Measurements from ENCODE around the gene CDH23. TPM values are rescaled to one million over a fixed set of nuclear protein-coding genes. Genes with fewer than 3 reads are reported as not detected.

CDH23 gene
- total RNA-seq, 1 donor from 2014 or later = 5.4 TPM

GRCh38 chr10:71471006-71471405, 74.3 kb downstream of the CDH23 start:
- ATAC-seq = no peak
- DNase-seq = no peak
- intact Hi-C loops (cut with micrococcal nuclease) = no loop called here

GRCh38 chr10:71471957-71472365, 75.2 kb downstream of the CDH23 start:
- DNase-seq = no peak
- ATAC-seq = no peak
- intact Hi-C loops (cut with micrococcal nuclease) = no loop called here

GRCh38 chr10:71472466-71472865, 75.7 kb downstream of the CDH23 start:
- no peak for ATAC-seq
- intact Hi-C loops (cut with micrococcal nuclease) = no loop called here

GRCh38 chr10:71472912-71473311, 76.2 kb downstream of the CDH23 start:
- no peak for ATAC-seq
- DNase-seq = no peak
- intact Hi-C loops (cut with micrococcal nuclease) = no loop called here

More at GRCh38 chr10:71472466-71472865, 75.7 kb downstream of the CDH23 start:
- no peak for DNase-seq

GRCh38 chr10:71473671-71474599, 77.2 kb downstream of the CDH23 start:
- ATAC-seq = peak; percentile 80
- peak; percentile 80 for DNase-seq
- intact Hi-C loops (cut with micrococcal nuclease) = no loop called here

- ATAC-seq (no peak), DNase-seq (no peak)
- intact Hi-C loops (cut with micrococcal nuclease) = no loop called here
Measured at GRCh38 chr10:71474702-71475242, 78.1 kb downstream of the CDH23 start.

GRCh38 chr10:71475243-71475871, 78.6 kb downstream of the CDH23 start:
- DNase-seq (peak; percentile 50), ATAC-seq (peak; percentile 55)
- intact Hi-C loops (cut with micrococcal nuclease) = no loop called here

- intact Hi-C loops (cut with micrococcal nuclease) = no loop called here
- DNase-seq = peak; percentile 74
- ATAC-seq = peak; percentile 83
Measured at GRCh38 chr10:71476228-71477011, 79.7 kb downstream of the CDH23 start.

GRCh38 chr10:71478173-71478572, 81.5 kb downstream of the CDH23 start:
- no peak for DNase-seq
- intact Hi-C loops (cut with micrococcal nuclease) = no loop called here
- ATAC-seq = no peak

GRCh38 chr10:71478813-71479365, 82.2 kb downstream of the CDH23 start:
- intact Hi-C loops (cut with micrococcal nuclease) = no loop called here
- ATAC-seq = no peak
- DNase-seq = no peak

- DNase-seq = no peak
- intact Hi-C loops (cut with micrococcal nuclease) = no loop called here
- no peak for ATAC-seq
Measured at GRCh38 chr10:71479831-71480230, 83.1 kb downstream of the CDH23 start.

GRCh38 chr10:71480662-71481061, 83.9 kb downstream of the CDH23 start:
- intact Hi-C loops (cut with micrococcal nuclease) = no loop called here
- ATAC-seq (no peak), DNase-seq (no peak)

- DNase-seq = no peak
- no peak for ATAC-seq
- intact Hi-C loops (cut with micrococcal nuclease) = no loop called here
Measured at GRCh38 chr10:71481746-71482410, 85.2 kb downstream of the CDH23 start.

- intact Hi-C loops (cut with micrococcal nuclease) = no loop called here
- DNase-seq = no peak
- no peak for ATAC-seq
Measured at GRCh38 chr10:71482620-71483019, 85.9 kb downstream of the CDH23 start.

- intact Hi-C loops (cut with micrococcal nuclease) = no loop called here
- ATAC-seq (no peak), DNase-seq (no peak)
Measured at GRCh38 chr10:71483135-71483534, 86.4 kb downstream of the CDH23 start.

- intact Hi-C loops (cut with micrococcal nuclease) = no loop called here
- DNase-seq = peak; percentile 75
- peak; percentile 90 for ATAC-seq
Measured at GRCh38 chr10:71483885-71484751, 87.4 kb downstream of the CDH23 start.

- DNase-seq (peak; percentile 79), ATAC-seq (peak; percentile 52)
- intact Hi-C loops (cut with micrococcal nuclease) = no loop called here
Measured at GRCh38 chr10:71486484-71487114, 89.9 kb downstream of the CDH23 start.

Measured in left ventricle myocardium superior (tissue), 1 donor.